H9 (cell line): ENCODE results near the gene KRTAP12-4. TPM values are rescaled to one million over a fixed set of nuclear protein-coding genes. Genes with fewer than 3 reads are reported as not detected.
A peak's percentile ranks its signal among the peaks of the same experiment; 100 is the strongest.

Source experiments
- DNase-seq: peaks from one replicate; pipeline ENCODE4 v3.0.0-alpha.2; 2017
- H2AFZ ChIP-seq: one replicate; pipeline ENCODE4 v1.6.1; 2013; ENCODE audit warnings: mild to moderate bottlenecking, low read length, control low read depth, moderate library complexity
- H2AK5ac ChIP-seq: 2 replicates; pipeline ENCODE4 v1.6.1; 2013; ENCODE audit warnings: low read length, control low read depth, mixed read lengths; ENCODE audit not compliant: insufficient read length
- H2BK120ac ChIP-seq: one replicate; pipeline ENCODE4 v1.6.1; 2013; ENCODE audit warnings: low read depth, mild to moderate bottlenecking, low read length, control low read depth, inconsistent platforms; ENCODE audit not compliant: poor library complexity, severe bottlenecking
- H2BK12ac ChIP-seq: 2 replicates; pipeline ENCODE4 v1.6.1; 2013; ENCODE audit warnings: low read length, control low read depth, mixed read lengths, low read depth; ENCODE audit not compliant: insufficient read length
- H2BK15ac ChIP-seq: 2 replicates; pipeline ENCODE4 v1.6.1; 2013; ENCODE audit warnings: low read depth, low read length, control low read depth
- H2BK20ac ChIP-seq: one replicate; pipeline ENCODE4 v1.6.1; 2013; ENCODE audit warnings: low read depth, mild to moderate bottlenecking, low read length, control low read depth, inconsistent platforms; ENCODE audit not compliant: poor library complexity, severe bottlenecking
- H2BK5ac ChIP-seq: 2 replicates; pipeline ENCODE4 v1.6.1; 2013; ENCODE audit warnings: low read length, control low read depth, mixed read lengths; ENCODE audit not compliant: insufficient read length
- H3K14ac ChIP-seq: 2 replicates; pipeline ENCODE4 v1.6.1; 2013; ENCODE audit warnings: low read length, control low read depth; ENCODE audit not compliant: insufficient read depth
- H3K18ac ChIP-seq: 2 replicates; pipeline ENCODE4 v1.6.1; 2013; ENCODE audit warnings: low read depth, mild to moderate bottlenecking, mixed read lengths, low read length, control low read depth; ENCODE audit not compliant: insufficient read length
- H3K23ac ChIP-seq: 2 replicates; pipeline ENCODE4 v1.6.1; 2013; ENCODE audit warnings: low read length, control low read depth, mixed read lengths, low read depth; ENCODE audit not compliant: insufficient read length
- H3K23me2 ChIP-seq: 2 replicates; pipeline ENCODE4 v1.6.1; 2013; ENCODE audit warnings: low read depth, mild to moderate bottlenecking, mixed read lengths, low read length, control low read depth; ENCODE audit not compliant: insufficient read length, poor library complexity, severe bottlenecking
- H3K27ac ChIP-seq: 2 replicates; pipeline ENCODE4 v1.5.1; 2013; ENCODE audit warnings: low read length, control low read depth, mixed read lengths, low read depth; ENCODE audit not compliant: insufficient read length
- H3K27me3 ChIP-seq: 2 replicates; pipeline ENCODE4 v1.6.1; 2013; ENCODE audit warnings: low read length, control low read depth, inconsistent platforms; ENCODE audit not compliant: insufficient read depth
- H3K4ac ChIP-seq: 2 replicates; pipeline ENCODE4 v1.6.1; 2013; ENCODE audit warnings: low read depth, mild to moderate bottlenecking, control low read depth, inconsistent platforms, low read length, moderate library complexity
- H3K4me1 ChIP-seq: 2 replicates; pipeline ENCODE4 v1.6.1; 2013; ENCODE audit warnings: low read length, control low read depth, inconsistent platforms; ENCODE audit not compliant: insufficient read depth
- H3K4me2 ChIP-seq: 2 replicates; pipeline ENCODE4 v1.6.1; 2013; ENCODE audit warnings: low read length, control low read depth, mixed read lengths; ENCODE audit not compliant: insufficient read length, insufficient read depth
- H3K56ac ChIP-seq: 2 replicates; pipeline ENCODE4 v1.6.1; 2013; ENCODE audit warnings: low read depth, mild to moderate bottlenecking, mixed read lengths, low read length, control low read depth; ENCODE audit not compliant: insufficient read length
- H3K79me1 ChIP-seq: 2 replicates; pipeline ENCODE4 v1.6.1; 2013; ENCODE audit warnings: low read depth, mild to moderate bottlenecking, moderate library complexity, low read length, control low read depth, inconsistent platforms; ENCODE audit not compliant: insufficient read depth, poor library complexity, severe bottlenecking
- H3K79me2 ChIP-seq: 2 replicates; pipeline ENCODE4 v1.6.1; 2013; ENCODE audit warnings: low read length, control low read depth, inconsistent platforms; ENCODE audit not compliant: insufficient read depth
- H3K9ac ChIP-seq: 2 replicates; pipeline ENCODE4 v1.6.1; 2013; ENCODE audit warnings: low read length, control low read depth, mixed read lengths; ENCODE audit not compliant: insufficient read length; ENCODE audit errors: extremely low read depth
- H3K9me3 ChIP-seq: one replicate; pipeline ENCODE4 v1.6.1; 2013; ENCODE audit warnings: low read depth, low read length, inconsistent platforms; ENCODE audit not compliant: control insufficient read depth
- H3T11ph ChIP-seq: one replicate; pipeline ENCODE4 v1.6.1; 2013; ENCODE audit warnings: mild to moderate bottlenecking, low read length, control low read depth, inconsistent platforms
- H4K20me1 ChIP-seq: one replicate; pipeline ENCODE4 v1.6.1; 2013; ENCODE audit not compliant: control insufficient read depth, insufficient read length, insufficient read depth
- H4K5ac ChIP-seq: 2 replicates; pipeline ENCODE4 v1.6.1; 2013; ENCODE audit warnings: low read depth, mild to moderate bottlenecking, mixed read lengths, low read length, control low read depth; ENCODE audit not compliant: insufficient read length
- H4K8ac ChIP-seq: replicated peaks from 2 replicates; pipeline ENCODE4 v1.6.1; 2013; ENCODE audit warnings: low read length, control low read depth, mixed read lengths, low read depth; ENCODE audit not compliant: insufficient read length
- H4K91ac ChIP-seq: 2 replicates; pipeline ENCODE4 v1.6.1; 2013; ENCODE audit warnings: low read depth, mild to moderate bottlenecking, moderate library complexity, mixed read lengths, low read length, control low read depth; ENCODE audit not compliant: insufficient read length
- H3K27ac Mint-ChIP-seq, 3 experiments: 2 replicates in 2 of 3; 3 replicates in 1 of 3; pipeline ENCODE4 v1.8.0; 2020 to 2021; ENCODE audit warnings: mixed read lengths in 3 of 3, mild to moderate bottlenecking in 1 of 3, moderate library complexity in 1 of 3
- H3K27me3 Mint-ChIP-seq: 2 replicates; pipeline ENCODE4 v1.8.0; 2021; ENCODE audit warnings: low read depth, mild to moderate bottlenecking, moderate library complexity, mixed read lengths
- H3K36me3 Mint-ChIP-seq, 3 experiments: 2 replicates in 2 of 3; 3 replicates in 1 of 3; pipeline ENCODE4 v1.8.0; 2020 to 2021; ENCODE audit warnings: low read depth in 3 of 3, mixed read lengths in 3 of 3; ENCODE audit not compliant: insufficient read depth in 1 of 3
- H3K4me1 Mint-ChIP-seq, 2 experiments: 2 replicates each; pipeline ENCODE4 v1.8.0; 2020; ENCODE audit warnings: mixed read lengths in 2 of 2
- H3K4me3 Mint-ChIP-seq, 2 experiments: 2 replicates in 1 of 2; 3 replicates in 1 of 2; pipeline ENCODE4 v1.8.0; 2020 to 2021; ENCODE audit warnings: mild to moderate bottlenecking in 2 of 2, mixed read lengths in 2 of 2, moderate library complexity in 1 of 2
- H3K9me3 Mint-ChIP-seq, 2 experiments: 2 replicates in 1 of 2; 3 replicates in 1 of 2; pipeline ENCODE4 v1.8.0; 2020; ENCODE audit warnings: mild to moderate bottlenecking in 2 of 2, mixed read lengths in 2 of 2, moderate library complexity in 1 of 2
- CTCF ChIP-seq: fragments of 200-600 bp; sonication (generic); conservative IDR thresholded peaks from 3 replicates; pipeline ENCODE4 v1.8.0; 2021; ENCODE audit warnings: antibody characterized with exemption, mild to moderate bottlenecking
- WGBS: extraction: QIAGEN DNeasy Blood & Tissue Kit; methylation state at CpG from one replicate; pipeline ENCODE4 v1.1.7; 2013; ENCODE audit warnings: missing lambda C conversion rate, low lambda C conversion rate, mixed read lengths; ENCODE audit not compliant: insufficient read length; ENCODE audit errors: extremely low coverage; 5-methylcytosine and 5-hydroxymethylcytosine counted together
- total RNA-seq: library from RNA; stranded (reverse); gene quantifications from 2 replicates; pipeline ENCODE4 v1.2.1, GENCODE V29; 2021

Gene KRTAP12-4
- total RNA-seq, 1 experiment from 2014 or later = not detected

GRCh38 chr21:44702111-44702972 lies 47.9 kb upstream of the KRTAP12-4 start:
- Histone ChIP-seq H3K79me1 (no peaks in the 10 kb centered on the region), H3K18ac (peak overlapping the region; percentile 22), H4K20me1 (no peaks in the 10 kb centered on the region), H4K8ac (no peak overlapping the region), H2BK120ac (no peak overlapping the region), H3K23ac (no peak overlapping the region), H2BK15ac (no peak overlapping the region), H3K27me3 (peaks cover 11% of the 10 kb centered on the region; the same call in 1 of the 2 replicates), H2BK20ac (no peak overlapping the region), H4K5ac (no peak overlapping the region), H2BK12ac (no peak overlapping the region), H2AK5ac (no peak overlapping the region), H3T11ph (no peak overlapping the region), H3K9ac (no peak overlapping the region), H3K4me1 (peaks cover 11% of the 10 kb centered on the region; the same call in 1 of the 2 replicates), H3K27ac (no peak overlapping the region), H3K23me2 (peaks cover 9% of the 10 kb centered on the region), H2BK5ac (no peak overlapping the region), H3K79me2 (no peaks in the 10 kb centered on the region), H4K91ac (no peak overlapping the region), H3K4me2 (no peak overlapping the region), H3K9me3 (no peaks in the 10 kb centered on the region), H2AFZ (no peak overlapping the region), H3K56ac (no peak overlapping the region), H3K14ac (peak overlapping the region; percentile 32; the same call in 1 of the 2 replicates), H3K4ac (no peak overlapping the region)
- TF ChIP-seq CTCF = no peak
- Mint-ChIP-seq H3K27me3 (peaks cover 31% of the 10 kb centered on the region), H3K36me3 (no peaks in the 10 kb centered on the region), H3K9me3 (no peaks in the 10 kb centered on the region; a peak in 1 of 5 replicates), H3K4me3 (peak overlapping the region in 1 of 2 experiments; percentile 42; a peak in 2 of 5 replicates), H3K4me1 (peaks cover 73 to 77% of the 10 kb centered on the region in 2 experiments), H3K27ac (peak overlapping the region in 2 of 3 experiments; percentile 86 to 91; a peak in 4 of 7 replicates)
- WGBS = no CpG with 5 or more reads among the region's 22 CpGs
- no peak for DNase-seq
